LNCaP clone FGC (cell line): ENCODE measurements around the gene NAALADL2.
A peak's percentile ranks its signal among the peaks of the same experiment; 100 is the strongest.

Source experiments
- DNase-seq: peaks from one replicate; pipeline ENCODE4 v3.0.0-alpha.2; 2011; ENCODE audit warnings: low read depth
- H3K4me3 ChIP-seq: 2 replicates; pipeline ENCODE4 v1.5.1; 2011; ENCODE audit warnings: mild to moderate bottlenecking, low read depth, low read length, control low read depth
- TF ChIP-seq, protein P1 (sequence below): IDR thresholded peaks from 2 replicates; pipeline ENCODE4 v1.5.1; 2012; ENCODE audit warnings: mild to moderate bottlenecking; ENCODE audit not compliant: control insufficient read depth, insufficient read depth; ENCODE audit errors: extremely low read depth

Gene NAALADL2

DNA sequence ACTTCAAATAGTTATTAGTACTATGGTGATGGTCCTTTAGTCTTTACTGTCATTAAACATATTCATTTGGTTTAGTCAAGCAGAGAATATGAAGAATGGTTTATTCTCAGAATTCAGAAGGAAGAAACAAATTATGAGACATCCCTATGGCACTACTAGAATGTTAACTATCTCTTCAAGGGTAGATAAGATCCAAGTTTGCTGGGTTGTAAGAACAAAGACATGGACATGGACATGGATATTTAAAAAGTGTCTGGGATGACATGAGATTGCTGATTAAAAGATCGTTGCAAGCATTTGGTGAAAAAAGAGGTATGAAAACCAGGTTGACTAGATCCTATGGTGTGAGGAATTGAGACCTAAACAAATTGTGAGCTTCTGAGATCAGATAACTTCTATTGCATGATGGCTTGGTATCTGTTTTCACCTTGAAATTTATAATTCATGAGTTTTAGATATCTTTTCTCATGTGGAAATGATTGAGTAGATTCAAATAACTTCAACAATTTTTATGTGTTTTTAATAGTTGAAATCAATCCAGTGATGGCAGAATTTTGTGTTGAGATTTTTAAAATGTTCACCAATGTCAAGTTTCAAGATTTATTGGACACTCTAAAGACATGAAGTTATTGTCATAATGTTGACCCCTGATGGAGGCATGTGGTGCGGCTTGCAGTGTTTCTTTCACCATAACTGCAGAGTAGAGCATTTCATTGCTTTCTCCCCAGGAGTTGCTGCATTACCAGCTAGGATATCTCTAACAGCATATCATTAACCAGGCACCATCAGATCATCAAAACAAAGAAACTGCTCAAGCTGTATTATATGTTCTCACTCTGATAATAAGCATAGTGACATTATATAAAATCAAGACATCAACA lies 72.6 kb downstream of the NAALADL2 start:
- no peak for DNase-seq
- H3K4me3 ChIP-seq = no peak overlapping the region
- TF ChIP-seq, protein P1, sequence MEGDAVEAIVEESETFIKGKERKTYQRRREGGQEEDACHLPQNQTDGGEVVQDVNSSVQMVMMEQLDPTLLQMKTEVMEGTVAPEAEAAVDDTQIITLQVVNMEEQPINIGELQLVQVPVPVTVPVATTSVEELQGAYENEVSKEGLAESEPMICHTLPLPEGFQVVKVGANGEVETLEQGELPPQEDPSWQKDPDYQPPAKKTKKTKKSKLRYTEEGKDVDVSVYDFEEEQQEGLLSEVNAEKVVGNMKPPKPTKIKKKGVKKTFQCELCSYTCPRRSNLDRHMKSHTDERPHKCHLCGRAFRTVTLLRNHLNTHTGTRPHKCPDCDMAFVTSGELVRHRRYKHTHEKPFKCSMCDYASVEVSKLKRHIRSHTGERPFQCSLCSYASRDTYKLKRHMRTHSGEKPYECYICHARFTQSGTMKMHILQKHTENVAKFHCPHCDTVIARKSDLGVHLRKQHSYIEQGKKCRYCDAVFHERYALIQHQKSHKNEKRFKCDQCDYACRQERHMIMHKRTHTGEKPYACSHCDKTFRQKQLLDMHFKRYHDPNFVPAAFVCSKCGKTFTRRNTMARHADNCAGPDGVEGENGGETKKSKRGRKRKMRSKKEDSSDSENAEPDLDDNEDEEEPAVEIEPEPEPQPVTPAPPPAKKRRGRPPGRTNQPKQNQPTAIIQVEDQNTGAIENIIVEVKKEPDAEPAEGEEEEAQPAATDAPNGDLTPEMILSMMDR = no peak

DNA sequence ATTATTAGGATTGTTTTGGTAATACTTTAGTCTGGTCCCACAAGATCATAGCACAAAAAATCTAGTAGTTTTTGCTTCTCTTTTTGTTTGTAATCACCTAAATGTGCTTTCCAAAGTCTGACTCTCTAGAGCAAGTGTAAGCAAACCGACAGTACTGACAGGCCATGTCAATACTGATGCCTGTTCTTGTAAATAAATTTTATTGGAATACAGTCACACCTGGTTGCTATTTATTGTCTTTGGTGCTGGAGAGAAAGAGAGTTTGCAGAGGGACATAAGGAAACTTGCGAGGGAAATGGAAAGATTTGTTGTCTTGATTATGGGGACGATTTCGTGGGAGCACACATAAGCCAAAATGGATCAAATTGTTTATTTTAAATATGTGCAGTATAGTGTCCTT lies 77.5 kb downstream of the NAALADL2 start:
- H3K4me3 ChIP-seq = no peak overlapping the region
- TF ChIP-seq, protein P1 = no peak
- DNase-seq = peak; percentile 97

DNA sequence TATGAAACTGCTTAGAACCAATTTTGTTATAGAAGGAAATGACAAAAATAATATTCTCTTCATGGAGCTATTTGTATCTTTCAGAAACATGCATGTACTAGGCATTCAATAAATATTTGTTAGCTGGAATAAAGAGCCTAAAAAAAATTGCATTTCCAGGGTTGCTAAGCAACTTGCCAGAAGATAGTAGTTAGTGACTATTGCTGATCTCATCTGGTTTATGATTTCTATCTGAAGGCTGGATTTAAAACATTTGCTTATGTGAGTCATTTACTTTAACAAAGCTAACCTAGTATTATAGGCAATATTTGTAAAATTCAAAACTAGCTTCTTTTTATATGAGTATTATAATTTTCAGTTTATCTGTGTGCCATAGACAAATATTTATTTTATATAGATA lies 78.3 kb downstream of the NAALADL2 start:
- peak; percentile 89 for DNase-seq
- TF ChIP-seq, protein P1 = no peak
- H3K4me3 ChIP-seq = no peak overlapping the region

DNA sequence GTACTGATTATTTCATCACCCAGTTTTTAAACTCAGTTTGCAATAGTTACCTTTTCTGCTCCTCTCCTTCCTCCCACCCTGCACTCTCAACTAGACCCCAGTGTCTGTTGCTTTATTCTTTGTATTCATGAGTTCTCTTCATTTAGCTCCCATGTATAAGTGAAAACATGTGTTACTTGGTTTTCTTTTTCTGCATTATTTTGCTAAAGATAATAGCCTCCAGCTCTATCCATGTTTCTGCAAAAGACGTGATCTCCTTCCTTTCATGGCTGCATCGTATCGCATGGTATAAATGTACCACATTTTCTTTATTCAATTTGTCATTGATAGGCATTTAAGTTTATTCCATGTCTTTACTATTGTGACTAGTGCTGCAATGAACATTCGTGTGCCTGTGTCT lies 79.0 kb downstream of the NAALADL2 start:
- DNase-seq = no peak
- H3K4me3 ChIP-seq = no peak overlapping the region; the same call in 1 of the 2 replicates
- TF ChIP-seq, protein P1 = no peak

DNA sequence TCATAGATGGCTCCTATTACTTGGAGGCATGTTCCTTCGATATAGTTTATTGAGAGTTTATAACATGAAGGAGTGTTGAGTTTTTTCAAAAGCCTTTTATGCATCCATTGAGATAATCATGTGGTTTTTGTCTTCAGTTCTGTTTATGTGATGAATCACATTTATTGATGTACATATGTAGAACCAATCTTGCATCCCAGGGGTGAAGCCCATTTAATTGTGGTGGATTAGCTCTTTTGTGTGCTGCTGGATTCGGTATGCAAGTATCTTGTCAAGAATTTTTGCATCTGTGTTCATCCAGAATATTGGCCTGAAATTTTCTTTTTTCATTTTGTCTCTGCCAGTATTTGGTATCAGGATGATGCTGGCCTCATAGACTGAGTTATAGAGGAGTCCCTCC lies 81.0 kb downstream of the NAALADL2 start:
- no peak for DNase-seq
- TF ChIP-seq, protein P1 = no peak
- H3K4me3 ChIP-seq = no peak overlapping the region

DNA sequence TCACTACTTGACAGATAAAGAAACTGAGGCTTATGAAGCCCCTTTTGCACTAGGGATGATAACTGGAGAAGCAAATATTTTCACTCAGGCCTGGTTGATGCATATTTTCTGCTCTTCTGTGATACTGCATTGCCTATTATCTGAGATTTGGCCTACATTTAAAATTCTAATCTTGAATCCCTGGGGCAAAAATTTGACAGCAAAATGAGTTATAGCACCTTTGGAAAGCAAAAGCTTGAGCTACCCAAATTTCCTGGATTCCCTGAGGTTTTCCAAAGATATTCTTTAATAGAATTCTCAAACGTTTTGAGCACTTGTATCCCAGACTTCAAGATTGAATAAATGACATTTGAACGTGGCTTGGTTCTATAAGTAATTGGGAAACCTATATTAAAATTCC lies 86.1 kb downstream of the NAALADL2 start:
- TF ChIP-seq, protein P1 = no peak
- no peak overlapping the region for H3K4me3 ChIP-seq
- DNase-seq = no peak

DNA sequence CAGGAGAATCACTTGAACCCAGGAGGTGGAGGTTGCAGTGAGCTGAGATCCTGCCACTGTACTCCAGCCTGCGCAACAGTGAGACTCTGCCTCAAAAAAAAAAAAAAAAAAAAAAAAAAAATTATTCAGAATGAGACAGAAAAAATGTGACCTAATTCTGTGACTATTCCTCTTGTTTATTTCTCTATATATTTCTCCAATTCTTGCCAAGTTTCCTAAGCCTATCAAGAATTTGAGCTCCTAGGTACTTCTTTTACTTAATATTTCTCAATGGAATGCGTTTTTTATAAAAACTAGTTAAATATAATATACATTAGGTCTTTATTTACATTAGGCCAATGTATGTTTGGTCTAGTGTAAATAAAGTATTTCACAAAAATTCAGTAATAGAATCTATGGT lies 86.8 kb downstream of the NAALADL2 start:
- no peak for DNase-seq
- no peak overlapping the region for H3K4me3 ChIP-seq
- TF ChIP-seq, protein P1 = no peak
